Activated CD4-positive, alpha-beta T cell treated with anti-CD3 and anti-CD28 coated beads, Interleukin-2, amount 50 U/mL, for 4 hours (primary cell): ENCODE data around the gene TSPAN31.

Experiments
- DNase-seq, 2 experiments: peaks; one replicate each; pipeline ENCODE4 v3.0.0-alpha.2; 2020

Gene TSPAN31

DNA sequence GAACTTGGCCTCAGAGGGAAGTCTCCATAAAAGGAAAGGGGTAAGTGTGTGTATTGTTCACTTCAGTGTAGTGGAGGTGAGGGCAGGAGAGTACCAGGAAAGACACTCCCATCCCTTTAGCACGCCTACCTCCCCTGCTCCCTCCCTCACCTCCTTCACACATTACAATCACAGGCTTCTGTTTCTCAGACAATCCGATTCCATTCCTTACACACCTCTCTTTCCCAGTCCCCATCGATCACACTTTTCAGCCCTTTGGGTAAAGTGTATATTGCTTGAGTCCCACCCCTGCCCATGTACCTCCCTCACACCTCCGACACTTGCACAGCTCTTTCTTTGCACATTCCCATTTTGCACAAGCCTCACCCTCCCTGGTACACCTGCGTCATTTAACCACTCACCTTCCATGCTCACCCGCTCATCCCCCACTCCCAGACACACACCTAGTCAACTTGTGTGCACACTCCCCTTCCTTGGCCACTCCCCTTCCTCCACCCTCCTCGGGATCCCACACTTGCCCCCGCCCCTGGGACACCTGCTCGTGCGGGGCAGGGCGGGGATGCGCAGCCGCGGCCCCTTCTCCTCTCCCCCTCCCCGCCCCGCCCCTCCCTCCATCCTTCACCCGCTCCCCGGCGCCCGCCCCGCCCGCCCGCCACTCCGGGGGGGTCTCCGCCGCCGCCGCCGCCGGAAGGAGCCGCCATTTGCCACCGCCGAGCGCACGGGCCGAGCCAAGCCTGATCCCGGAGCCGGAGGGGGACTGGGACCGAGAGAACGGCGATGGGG lies 9.8 kb downstream of the TSPAN31 start, which contains the start of gene MARCHF9:
MARCHF9 (plus strand) TSS at position 693 of the 783 bp plus-strand sequence. CDS start 426 bp downstream, outside the sequence.
- DNase-seq = peak; percentile 81 to 85

DNA sequence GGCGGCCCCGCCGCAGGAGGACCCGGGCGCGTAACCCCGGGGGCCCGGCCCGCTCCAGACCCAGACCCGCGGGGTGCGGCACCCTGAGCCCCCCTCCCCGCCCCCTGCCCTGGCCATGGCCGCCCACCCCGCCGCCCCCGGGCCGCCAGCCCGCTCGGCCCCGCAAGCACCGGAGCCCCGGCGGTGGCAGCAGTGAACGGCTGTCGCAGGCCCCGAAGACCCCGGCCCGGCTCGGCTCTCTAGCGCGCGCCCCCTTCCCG lies 10.3 kb downstream of the TSPAN31 start:
- DNase-seq = no peak

DNA sequence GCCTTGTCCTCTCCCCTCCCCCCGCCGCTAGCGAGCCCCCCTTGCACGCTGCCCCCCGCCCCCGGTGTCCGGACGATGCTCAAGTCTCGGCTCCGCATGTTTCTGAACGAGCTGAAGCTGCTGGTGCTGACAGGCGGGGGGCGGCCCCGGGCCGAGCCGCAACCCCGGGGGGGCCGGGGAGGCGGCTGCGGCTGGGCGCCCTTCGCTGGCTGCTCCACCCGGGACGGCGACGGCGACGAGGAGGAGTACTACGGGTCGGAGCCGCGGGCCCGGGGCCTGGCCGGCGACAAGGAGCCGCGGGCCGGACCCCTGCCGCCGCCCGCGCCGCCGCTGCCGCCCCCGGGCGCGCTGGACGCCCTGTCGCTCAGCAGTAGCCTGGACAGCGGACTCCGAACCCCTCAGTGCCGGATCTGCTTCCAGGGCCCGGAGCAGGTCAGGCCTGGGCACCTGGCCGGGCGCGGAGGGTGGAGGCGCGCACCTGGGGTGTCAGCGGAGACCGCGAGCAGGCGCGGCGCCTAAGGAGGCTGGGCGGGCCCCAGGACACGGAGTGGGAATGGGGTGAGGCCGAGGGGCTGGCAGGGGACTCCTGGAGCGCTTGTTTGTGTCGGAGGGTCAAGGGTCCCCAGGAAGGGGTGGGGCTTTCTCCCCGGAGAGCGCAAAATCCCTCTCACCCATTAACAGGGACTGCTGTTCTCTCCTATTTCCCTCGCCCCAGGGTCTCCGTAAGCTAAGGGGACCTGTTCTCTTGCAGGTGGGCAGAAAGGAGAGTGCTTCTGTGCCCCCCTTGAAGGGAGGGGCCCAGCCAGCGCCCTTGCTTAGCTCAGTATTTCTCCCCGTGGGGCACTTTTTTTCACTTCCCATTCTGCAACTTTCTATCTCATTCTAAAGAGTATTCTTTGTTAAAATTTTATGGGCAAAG lies 10.9 kb downstream of the TSPAN31 start:
- no peak for DNase-seq

DNA sequence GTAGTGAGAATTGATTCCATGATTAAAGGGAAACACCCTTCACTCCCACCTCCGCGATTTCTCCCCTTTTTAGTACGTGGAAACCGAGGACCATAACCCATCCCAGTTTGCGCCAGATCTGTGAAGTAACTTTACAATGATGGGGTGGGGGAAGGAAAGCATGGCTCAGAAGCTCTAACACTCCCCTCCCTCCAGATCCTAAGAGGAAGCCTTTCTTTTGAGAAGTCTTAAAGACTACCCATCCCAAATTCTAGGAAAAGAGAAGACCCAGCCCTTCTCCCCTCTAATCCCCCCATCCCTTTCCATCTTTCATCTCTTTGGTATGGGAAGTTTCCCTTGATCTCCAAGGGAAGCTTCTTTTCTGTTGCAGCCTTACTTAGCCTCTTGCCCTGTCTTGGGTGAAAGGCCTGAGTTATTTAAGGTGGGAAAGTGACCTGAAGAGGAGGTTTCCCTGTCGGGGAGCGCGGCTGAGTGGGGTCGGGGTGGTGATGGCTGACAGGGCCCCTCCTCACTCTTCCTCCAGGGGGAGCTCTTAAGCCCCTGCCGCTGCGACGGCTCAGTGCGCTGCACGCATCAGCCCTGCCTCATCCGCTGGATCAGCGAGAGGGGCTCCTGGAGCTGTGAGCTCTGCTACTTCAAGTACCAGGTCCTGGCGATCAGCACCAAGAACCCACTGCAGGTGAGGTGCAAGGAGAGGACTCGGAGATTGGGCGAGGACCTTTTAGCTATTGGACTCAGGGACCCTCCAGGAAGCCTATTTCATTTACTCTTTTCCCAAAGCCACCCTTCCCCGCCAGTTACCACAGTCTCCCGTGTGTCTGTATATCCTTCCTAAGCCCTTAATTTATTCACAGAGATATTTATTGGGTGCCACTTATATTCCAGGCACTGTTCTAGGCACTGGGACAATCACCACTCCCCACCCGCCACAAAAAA lies 11.8 kb downstream of the TSPAN31 start:
- peak; percentile 63 to 67 for DNase-seq

DNA sequence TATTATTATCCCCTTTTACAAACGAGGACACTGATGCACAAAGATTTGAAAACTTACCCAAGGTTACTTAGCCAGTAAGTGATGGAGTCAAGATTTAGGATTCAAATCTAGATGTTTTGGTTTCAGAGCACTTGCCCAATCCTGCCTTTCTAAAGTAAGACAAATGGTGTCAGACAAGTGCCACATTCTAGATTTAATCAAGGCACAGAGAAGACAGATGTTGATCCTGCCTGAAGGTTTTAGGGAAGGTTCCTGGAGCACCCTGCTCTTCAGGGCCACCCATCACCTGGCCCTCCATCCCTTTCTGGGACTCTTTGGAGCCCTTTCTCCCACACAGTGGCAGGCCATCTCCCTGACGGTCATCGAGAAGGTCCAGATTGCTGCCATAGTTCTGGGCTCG lies 12.9 kb downstream of the TSPAN31 start:
- no peak for DNase-seq

DNA sequence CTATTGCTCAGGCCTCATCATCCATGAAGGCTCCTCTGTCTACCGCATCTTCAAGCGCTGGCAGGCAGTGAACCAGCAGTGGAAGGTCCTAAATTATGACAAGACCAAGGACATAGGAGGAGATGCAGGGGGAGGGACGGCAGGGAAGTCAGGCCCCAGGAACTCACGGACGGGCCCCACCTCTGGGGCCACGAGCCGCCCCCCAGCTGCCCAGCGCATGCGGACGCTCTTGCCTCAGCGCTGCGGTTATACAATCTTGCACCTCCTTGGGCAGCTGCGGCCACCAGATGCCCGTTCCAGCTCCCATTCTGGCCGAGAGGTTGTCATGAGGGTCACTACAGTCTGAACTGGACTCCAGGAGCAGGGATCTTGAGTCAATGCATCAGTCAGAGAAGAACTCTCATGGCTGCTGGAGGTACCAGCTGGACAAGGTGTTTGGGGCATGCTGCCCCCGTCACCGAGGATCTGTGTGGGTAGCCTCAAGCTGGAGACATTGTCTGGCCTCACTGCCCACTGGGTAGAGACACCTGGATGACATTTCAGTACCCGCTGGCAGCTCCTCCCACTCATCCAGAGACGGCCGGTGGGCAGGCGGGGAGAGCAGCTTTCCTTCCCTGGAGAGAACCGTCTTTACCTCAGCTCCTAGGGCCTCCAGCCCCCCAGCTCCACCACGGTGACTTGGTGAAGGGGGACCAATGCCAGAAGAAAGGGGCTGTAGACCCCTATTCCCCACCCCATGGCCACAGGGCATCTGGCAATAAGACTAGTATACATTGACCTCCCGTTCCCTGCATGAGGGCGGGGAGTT lies 13.9 kb downstream of the TSPAN31 start:
- DNase-seq = no peak

DNA sequence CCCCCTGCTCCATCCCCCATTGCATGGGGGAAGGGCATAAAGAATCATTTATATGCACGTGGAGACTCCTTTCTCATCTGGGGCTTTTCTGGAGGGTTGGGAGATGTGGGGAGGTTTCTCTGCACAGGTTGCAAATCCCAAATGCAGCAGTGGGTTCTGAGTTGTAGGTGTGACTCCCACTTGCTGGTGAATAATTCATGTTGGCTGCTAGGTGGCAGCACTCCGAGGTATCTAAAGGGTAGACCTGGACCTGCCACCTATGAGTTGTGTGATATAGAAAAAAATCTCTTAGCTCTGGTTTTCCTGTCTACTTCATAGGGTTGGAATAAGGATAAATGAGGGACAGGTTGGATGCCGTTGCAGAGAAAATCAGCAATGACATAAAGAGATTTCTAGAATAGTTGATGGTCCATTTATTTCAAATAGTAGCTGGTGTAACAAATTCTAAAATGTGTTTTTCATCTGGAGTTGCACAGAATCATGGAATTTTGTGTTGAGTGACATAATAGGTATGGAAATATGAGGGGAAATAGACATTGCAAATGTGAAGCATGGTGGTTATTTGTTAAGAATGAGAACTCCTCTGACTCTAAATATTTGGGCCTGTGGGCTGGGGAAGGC lies 14.6 kb downstream of the TSPAN31 start:
- peak; percentile 41 to 43 for DNase-seq

DNA sequence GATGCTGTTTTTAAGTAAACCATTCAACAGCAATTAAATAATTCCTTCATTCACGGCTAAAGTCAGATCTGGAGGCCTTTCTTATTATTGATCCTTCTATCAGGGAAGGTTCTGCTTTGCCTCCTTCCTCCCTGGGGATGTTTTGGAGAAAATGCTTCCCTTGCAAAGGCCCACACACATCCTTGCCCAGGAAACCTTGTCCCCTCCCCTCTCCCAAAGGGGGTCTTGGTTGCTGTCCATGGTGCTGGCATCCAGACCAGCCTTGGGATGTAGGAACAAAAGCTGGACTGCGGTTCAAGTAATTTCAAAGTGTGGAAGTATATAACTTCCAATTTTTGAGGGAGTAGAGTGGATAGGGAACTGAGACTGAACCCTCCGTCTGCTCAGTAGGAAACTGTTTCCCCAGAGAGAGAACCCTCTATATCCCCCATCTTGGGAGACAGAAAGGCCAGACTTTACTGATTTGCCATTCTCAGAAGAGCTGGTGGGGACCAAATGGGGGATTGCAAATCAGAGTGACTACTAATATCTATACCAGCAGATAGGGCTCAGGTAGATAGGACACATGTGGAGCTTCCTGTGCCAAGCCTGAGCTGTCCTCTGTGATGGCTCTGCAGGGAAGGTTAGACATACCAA lies 15.6 kb downstream of the TSPAN31 start:
- DNase-seq = no peak

DNA sequence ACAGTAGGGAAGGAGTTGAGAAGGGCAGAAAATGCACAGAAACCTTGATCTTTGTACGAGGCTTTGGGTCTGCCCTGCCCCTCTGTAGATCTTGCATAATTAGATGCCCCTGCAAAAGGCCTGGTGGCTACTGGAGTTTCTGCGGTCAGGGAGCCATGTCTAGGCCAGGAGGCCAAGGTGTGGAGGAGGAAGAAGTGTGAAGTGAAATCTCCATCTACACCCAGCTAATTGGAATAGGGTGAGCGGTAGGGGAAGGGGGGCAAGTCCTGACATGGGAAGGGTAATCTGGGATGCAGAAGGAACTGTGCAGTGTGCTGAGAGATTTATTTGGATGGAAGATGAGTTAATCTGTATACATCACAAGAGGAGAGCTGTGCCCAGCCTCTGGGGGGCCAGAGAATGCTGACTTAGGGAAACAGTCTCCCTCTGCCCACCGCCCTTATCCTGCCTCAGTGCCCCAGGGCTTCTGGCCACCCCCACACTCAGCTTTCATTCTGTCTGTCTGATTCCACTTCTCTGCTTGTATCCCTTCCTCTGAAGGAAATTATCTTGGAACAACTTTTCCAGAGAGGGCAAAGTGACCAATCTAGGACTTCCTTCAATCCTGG lies 16.7 kb downstream of the TSPAN31 start:
- DNase-seq = no peak

DNA sequence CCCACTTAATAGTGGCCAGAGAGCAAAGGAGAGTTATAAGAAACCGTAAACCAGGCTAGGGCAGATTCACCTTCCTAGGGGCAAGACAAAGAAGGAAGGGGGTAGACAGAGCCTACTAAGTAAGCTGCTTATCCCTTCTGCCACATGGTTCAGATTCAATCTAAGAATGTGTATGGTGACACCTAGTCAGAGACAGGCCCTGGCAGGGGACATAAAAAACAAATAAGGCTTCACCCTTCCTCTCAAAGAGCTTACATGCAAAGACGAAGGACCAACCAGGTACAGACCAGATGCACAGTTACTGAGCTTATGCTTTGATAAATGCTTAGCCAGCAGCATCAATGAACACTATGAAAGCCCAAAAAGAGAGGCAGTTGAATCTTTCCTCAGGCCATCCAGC lies 17.6 kb downstream of the TSPAN31 start:
- no peak for DNase-seq

DNA sequence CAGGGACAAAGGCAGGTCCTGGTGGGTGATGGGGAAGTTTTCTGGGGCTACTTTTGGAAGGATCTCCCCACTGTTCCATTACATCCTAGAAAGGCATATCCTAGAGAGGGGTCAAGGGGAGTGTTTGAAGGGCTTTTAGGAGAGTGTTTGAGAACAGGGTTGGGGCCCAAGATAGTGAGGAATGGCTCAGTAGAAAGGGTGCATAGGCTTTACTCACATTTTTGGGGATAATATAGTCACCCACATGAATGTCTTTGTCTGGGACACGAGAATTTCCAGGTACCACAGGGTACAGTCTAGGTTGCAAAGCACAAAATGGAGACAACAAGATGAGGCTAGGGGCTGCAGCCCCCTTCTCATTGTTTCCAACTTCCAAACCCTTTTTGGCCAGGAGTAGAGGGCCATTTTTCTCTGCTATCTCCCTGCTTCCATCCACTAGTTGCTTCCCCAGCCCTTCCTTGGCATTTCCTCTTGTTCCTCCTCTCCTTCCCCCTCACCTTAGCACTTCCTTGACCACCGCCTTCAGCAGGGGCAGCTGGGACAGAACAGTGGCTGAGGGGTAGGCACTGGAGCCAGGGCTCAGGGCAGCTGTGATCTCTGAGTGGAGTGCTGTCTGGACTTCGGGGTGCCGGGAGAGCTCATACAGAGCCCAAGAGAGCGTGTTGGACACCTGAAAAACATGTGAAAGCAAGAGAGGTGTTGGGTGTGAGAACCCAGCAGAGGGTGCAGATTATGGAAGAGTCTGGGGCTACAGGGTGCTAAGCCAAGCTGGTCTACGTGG lies 19.2 kb downstream of the TSPAN31 start:
- no peak for DNase-seq

DNA sequence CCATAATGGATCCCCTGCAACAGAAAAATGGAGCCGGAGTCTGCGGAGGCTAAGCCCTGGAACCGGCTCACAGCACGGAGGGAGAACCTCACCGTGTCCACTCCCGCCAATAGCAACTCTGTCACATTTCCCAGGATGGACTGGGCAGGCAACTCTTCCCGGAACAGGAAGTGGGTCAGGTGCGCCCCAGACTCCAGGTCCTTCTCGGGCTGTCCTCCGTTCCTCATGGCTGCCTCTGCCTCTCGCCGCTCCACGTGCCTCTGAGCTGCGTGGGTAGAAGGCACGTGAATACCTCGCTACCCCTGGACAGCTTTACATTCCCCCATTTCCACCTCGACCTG lies 19.8 kb downstream of the TSPAN31 start:
- no peak for DNase-seq

DNA sequence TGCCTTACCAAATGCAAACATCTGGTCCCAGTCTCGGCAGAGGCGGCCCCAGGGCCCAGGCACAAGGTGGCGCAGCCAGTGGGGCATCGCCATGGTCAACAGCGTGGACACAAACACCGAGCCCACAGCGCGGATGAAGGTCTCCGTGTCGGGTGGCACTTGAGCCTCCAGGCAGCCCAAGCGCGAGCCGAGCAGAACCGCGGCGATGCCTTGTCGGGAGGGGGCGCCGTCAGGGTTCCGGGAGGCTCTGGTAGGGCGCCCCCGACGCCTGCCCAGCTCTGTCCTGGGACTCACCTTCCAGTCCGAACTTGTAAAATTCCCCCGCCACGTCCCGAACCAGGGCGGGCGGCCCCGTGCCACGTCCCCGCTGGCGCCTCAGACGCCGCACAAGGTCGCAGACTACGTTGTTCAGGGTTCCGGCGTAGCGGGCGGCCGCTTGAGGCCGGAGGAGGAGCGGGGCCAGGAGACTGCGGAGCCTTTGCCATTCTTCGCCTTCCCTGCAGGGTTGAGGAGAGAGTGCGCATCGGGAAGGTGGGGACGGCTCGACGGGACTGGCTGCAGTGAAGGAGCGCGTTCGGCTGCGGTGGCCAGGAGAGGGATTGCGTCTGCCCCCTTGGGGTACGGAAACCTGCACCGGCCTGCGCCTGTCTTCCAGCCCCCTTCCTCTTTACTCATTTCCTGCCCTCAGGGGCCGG lies 20.3 kb downstream of the TSPAN31 start:
- peak; percentile 54 to 55 for DNase-seq

DNA sequence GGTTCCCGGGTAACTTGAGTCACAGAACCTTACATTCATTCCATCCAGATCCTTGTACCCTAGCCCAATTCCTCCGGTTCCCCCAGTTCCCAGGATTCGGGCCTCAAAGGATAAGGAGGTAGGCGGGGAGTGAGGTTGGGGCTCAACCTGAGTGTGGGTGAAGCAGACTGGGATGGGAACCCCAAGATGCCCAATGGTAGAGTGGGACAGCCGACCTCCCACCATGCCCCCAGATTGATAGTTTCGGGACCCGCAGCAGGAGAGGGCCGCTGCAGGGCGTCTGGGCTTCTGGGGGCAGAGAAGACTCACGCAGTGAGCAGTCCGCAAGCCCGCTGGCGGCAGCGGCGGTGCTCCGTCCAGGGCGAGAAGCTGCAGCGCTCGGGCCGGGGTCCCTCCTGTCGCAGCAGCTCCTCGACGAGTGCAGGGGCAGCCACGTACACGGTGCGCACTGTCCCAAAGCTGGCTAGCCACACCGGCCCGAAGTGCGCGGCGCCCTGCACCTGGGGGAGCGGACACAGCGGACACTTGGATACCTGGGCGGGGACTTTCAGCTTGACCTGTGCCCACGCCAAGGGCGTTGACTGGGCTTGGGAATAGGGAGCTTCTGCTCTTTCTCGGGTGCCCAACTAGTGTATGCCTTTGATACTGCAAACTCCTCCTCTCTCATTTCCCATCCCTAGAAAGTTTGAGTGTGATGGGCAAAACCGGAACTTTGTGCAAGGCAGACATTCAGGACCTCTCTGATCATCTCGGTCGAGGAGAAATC lies 21.0 kb downstream of the TSPAN31 start:
- DNase-seq = no peak

DNA sequence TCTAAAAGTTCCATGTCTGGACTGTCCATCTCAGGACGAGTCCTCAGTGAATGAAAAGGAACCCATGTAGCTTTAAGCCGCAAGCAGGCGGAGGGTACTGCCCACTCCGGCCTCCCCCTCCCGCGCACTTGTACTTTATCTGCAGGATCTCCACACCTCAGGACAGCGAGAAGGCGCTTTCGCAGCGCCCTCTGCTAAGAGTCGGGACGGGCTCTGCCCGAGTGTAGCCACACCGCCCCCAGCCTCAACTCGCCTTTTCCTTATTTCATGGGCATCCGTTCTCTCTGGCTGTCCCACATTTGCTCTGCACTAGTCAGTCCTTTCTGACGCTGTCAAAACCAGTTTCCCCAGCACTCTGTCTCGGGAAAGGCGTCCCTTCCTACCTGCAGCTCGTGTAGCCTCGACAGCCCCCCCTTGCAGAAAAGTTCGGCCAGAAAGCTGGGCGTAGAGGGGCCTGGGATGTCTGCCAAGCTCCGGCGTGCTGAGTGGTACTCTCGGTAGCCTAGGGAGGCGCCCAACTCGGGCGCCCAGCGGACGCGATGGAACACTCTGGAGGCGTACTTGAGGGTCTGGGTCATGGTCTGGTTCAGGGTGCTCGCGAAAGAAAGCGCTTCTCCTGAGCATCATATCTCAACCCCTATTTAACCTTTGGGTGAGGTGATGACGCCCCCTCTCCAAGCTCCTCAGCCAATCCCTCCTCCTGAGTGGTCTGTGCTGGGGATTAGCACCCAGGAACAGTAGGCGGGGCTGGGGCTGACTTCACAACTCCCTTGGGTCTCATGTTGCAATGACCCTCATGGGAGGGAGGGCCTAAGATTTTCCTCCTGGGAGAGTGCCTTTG lies 21.8 kb downstream of the TSPAN31 start, which contains the start of gene CYP27B1:
CYP27B1 (minus strand) TSS at position 615 of the 841 bp plus-strand sequence; CDS start at position 578, 37 bp downstream.
- DNase-seq = no peak

DNA sequence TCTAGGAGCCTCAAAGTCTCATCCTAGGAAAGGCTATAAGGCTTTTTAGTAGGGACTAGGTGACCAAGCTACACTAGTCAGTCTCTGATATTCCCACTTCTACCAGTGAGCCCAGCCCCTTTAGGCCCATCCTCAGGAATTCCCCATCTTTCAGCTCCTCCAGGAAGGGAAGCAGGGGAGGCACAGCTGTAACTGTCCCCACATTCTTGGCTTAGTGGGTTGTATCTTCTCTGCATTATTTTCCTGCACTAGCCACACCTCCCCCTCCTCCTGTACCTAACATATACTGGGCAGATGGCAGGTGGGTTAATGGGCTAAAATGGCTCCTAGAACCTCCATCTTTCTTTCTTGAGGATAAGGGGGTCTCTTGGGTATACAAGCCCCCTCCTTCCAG lies 22.5 kb downstream of the TSPAN31 start:
- DNase-seq = no peak

DNA sequence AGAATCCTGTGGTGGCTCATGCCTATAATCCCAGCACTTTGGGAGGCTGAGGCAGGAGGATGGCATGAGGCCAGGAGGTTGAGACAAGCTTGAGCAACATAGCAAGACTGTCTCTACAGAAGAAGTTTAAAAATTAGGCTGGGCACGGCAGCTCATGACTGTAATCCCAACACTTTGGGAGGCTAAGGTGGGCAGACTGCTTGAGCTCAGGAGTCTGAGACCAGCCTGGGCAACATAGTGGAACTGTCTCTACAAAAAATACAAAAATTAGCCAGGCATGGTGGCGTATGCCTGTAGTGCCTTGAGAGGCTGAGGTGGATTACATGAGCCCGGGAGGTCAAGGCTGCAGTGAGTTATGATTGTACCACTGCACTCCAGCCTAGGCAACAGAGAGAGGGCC lies 23.0 kb downstream of the TSPAN31 start:
- DNase-seq = no peak
